Measurements from ENCODE around the gene BHMT2.

Gene BHMT2

GRCh38 chr5:79032031-79032695, 37.4 kb upstream of the BHMT2 start:
- no peaks in the 10 kb centered on the region for H3K4me1 ChIP-seq (ENCODE audit: control insufficient read depth, insufficient read depth, low read length, unreplicated experiment)
- H3K4me3 ChIP-seq (ENCODE audit: low read depth, low read length), result no peak overlapping the region
- H3K79me2 ChIP-seq (ENCODE audit: control insufficient read depth, insufficient read depth, low read length, unreplicated experiment), result no peaks in the 10 kb centered on the region
- H3K27me3 ChIP-seq (ENCODE audit: insufficient read depth, low read length), result no peaks in the 10 kb centered on the region
- no peak overlapping the region for H3K27ac ChIP-seq (ENCODE audit: low read depth, low read length)
- no peak overlapping the region for H2AFZ ChIP-seq (ENCODE audit: low read length, unreplicated experiment)
- no peaks in the 10 kb centered on the region for H3K36me3 ChIP-seq (ENCODE audit: insufficient read depth, low read length)

GRCh38 chr5:79032782-79033181, 36.8 kb upstream of the BHMT2 start:
- Histone ChIP-seq H3K27ac (ENCODE audit: low read depth, low read length) (no peak overlapping the region), H2AFZ (ENCODE audit: low read length, unreplicated experiment) (no peak overlapping the region), H3K36me3 (ENCODE audit: insufficient read depth, low read length) (no peaks in the 10 kb centered on the region), H3K79me2 (ENCODE audit: control insufficient read depth, insufficient read depth, low read length, unreplicated experiment) (no peaks in the 10 kb centered on the region), H3K27me3 (ENCODE audit: insufficient read depth, low read length) (no peaks in the 10 kb centered on the region), H3K4me3 (ENCODE audit: low read depth, low read length) (no peak overlapping the region), H3K4me1 (ENCODE audit: control insufficient read depth, insufficient read depth, low read length, unreplicated experiment) (no peaks in the 10 kb centered on the region)

GRCh38 chr5:79035237-79035636, 34.3 kb upstream of the BHMT2 start:
- no peaks in the 10 kb centered on the region for H3K4me1 ChIP-seq (ENCODE audit: control insufficient read depth, insufficient read depth, low read length, unreplicated experiment)
- H3K4me3 ChIP-seq (ENCODE audit: low read depth, low read length), result no peak overlapping the region
- H3K27me3 ChIP-seq (ENCODE audit: insufficient read depth, low read length), result no peaks in the 10 kb centered on the region
- H2AFZ ChIP-seq (ENCODE audit: low read length, unreplicated experiment), result no peak overlapping the region
- no peak overlapping the region for H3K27ac ChIP-seq (ENCODE audit: low read depth, low read length)
- no peaks in the 10 kb centered on the region for H3K36me3 ChIP-seq (ENCODE audit: insufficient read depth, low read length)
- no peaks in the 10 kb centered on the region for H3K79me2 ChIP-seq (ENCODE audit: control insufficient read depth, insufficient read depth, low read length, unreplicated experiment)

GRCh38 chr5:79036769-79037168, 32.8 kb upstream of the BHMT2 start:
- no peaks in the 10 kb centered on the region for H3K27me3 ChIP-seq (ENCODE audit: insufficient read depth, low read length)
- H3K79me2 ChIP-seq (ENCODE audit: control insufficient read depth, insufficient read depth, low read length, unreplicated experiment), result no peaks in the 10 kb centered on the region
- H2AFZ ChIP-seq (ENCODE audit: low read length, unreplicated experiment), result no peak overlapping the region
- no peaks in the 10 kb centered on the region for H3K36me3 ChIP-seq (ENCODE audit: insufficient read depth, low read length)
- H3K4me1 ChIP-seq (ENCODE audit: control insufficient read depth, insufficient read depth, low read length, unreplicated experiment), result no peaks in the 10 kb centered on the region
- H3K27ac ChIP-seq (ENCODE audit: low read depth, low read length), result no peak overlapping the region
- H3K4me3 ChIP-seq (ENCODE audit: low read depth, low read length), result no peak overlapping the region

GRCh38 chr5:79042188-79042587, 27.4 kb upstream of the BHMT2 start:
- Histone ChIP-seq H3K4me1 (ENCODE audit: control insufficient read depth, insufficient read depth, low read length, unreplicated experiment) (no peaks in the 10 kb centered on the region), H3K27me3 (ENCODE audit: insufficient read depth, low read length) (no peaks in the 10 kb centered on the region), H3K36me3 (ENCODE audit: insufficient read depth, low read length) (no peaks in the 10 kb centered on the region), H2AFZ (ENCODE audit: low read length, unreplicated experiment) (no peak overlapping the region), H3K79me2 (ENCODE audit: control insufficient read depth, insufficient read depth, low read length, unreplicated experiment) (no peaks in the 10 kb centered on the region), H3K27ac (ENCODE audit: low read depth, low read length) (no peak overlapping the region), H3K4me3 (ENCODE audit: low read depth, low read length) (no peak overlapping the region)

GRCh38 chr5:79047199-79047598, 22.4 kb upstream of the BHMT2 start:
- Histone ChIP-seq H3K4me3 (ENCODE audit: low read depth, low read length) (no peak overlapping the region), H3K79me2 (ENCODE audit: control insufficient read depth, insufficient read depth, low read length, unreplicated experiment) (no peaks in the 10 kb centered on the region), H3K36me3 (ENCODE audit: insufficient read depth, low read length) (peaks cover 5% of the 10 kb centered on the region; the same call in 1 of the 2 replicates), H2AFZ (ENCODE audit: low read length, unreplicated experiment) (no peak overlapping the region), H3K27me3 (ENCODE audit: insufficient read depth, low read length) (no peaks in the 10 kb centered on the region), H3K27ac (ENCODE audit: low read depth, low read length) (no peak overlapping the region), H3K4me1 (ENCODE audit: control insufficient read depth, insufficient read depth, low read length, unreplicated experiment) (no peaks in the 10 kb centered on the region)

- H3K4me3 ChIP-seq (ENCODE audit: low read depth, low read length), result no peak overlapping the region
- no peak overlapping the region for H2AFZ ChIP-seq (ENCODE audit: low read length, unreplicated experiment)
- H3K27me3 ChIP-seq (ENCODE audit: insufficient read depth, low read length), result no peaks in the 10 kb centered on the region
Observed at GRCh38 chr5:79048437-79048836, 21.1 kb upstream of the BHMT2 start.

GRCh38 chr5:79050498-79050897, 19.1 kb upstream of the BHMT2 start:
- H2AFZ ChIP-seq (ENCODE audit: low read length, unreplicated experiment), result no peak overlapping the region
- peaks cover 9% of the 10 kb centered on the region for H3K36me3 ChIP-seq (ENCODE audit: insufficient read depth, low read length)
- no peaks in the 10 kb centered on the region for H3K27me3 ChIP-seq (ENCODE audit: insufficient read depth, low read length)
- H3K79me2 ChIP-seq (ENCODE audit: control insufficient read depth, insufficient read depth, low read length, unreplicated experiment), result no peaks in the 10 kb centered on the region
- no peaks in the 10 kb centered on the region for H3K4me1 ChIP-seq (ENCODE audit: control insufficient read depth, insufficient read depth, low read length, unreplicated experiment)
- no peak overlapping the region for H3K4me3 ChIP-seq (ENCODE audit: low read depth, low read length)
- H3K27ac ChIP-seq (ENCODE audit: low read depth, low read length), result no peak overlapping the region

More at GRCh38 chr5:79048437-79048836, 21.1 kb upstream of the BHMT2 start:
- no peaks in the 10 kb centered on the region for H3K4me1 ChIP-seq (ENCODE audit: control insufficient read depth, insufficient read depth, low read length, unreplicated experiment)
- no peaks in the 10 kb centered on the region for H3K79me2 ChIP-seq (ENCODE audit: control insufficient read depth, insufficient read depth, low read length, unreplicated experiment)
- no peak overlapping the region for H3K27ac ChIP-seq (ENCODE audit: low read depth, low read length)
- peaks cover 9% of the 10 kb centered on the region for H3K36me3 ChIP-seq (ENCODE audit: insufficient read depth, low read length)

GRCh38 chr5:79053321-79053720, 16.2 kb upstream of the BHMT2 start:
- Histone ChIP-seq H3K27ac (ENCODE audit: low read depth, low read length) (no peak overlapping the region), H3K36me3 (ENCODE audit: insufficient read depth, low read length) (peaks cover 9% of the 10 kb centered on the region), H3K79me2 (ENCODE audit: control insufficient read depth, insufficient read depth, low read length, unreplicated experiment) (no peaks in the 10 kb centered on the region)

GRCh38 chr5:79055017-79055416, 14.6 kb upstream of the BHMT2 start:
- H2AFZ ChIP-seq (ENCODE audit: low read length, unreplicated experiment), result no peak overlapping the region
- H3K27ac ChIP-seq (ENCODE audit: low read depth, low read length), result no peak overlapping the region
- no peak overlapping the region for H3K4me3 ChIP-seq (ENCODE audit: low read depth, low read length)
- H3K4me1 ChIP-seq (ENCODE audit: control insufficient read depth, insufficient read depth, low read length, unreplicated experiment), result no peaks in the 10 kb centered on the region
- H3K27me3 ChIP-seq (ENCODE audit: insufficient read depth, low read length), result no peaks in the 10 kb centered on the region
- peaks cover 9% of the 10 kb centered on the region for H3K36me3 ChIP-seq (ENCODE audit: insufficient read depth, low read length)
- no peaks in the 10 kb centered on the region for H3K79me2 ChIP-seq (ENCODE audit: control insufficient read depth, insufficient read depth, low read length, unreplicated experiment)

More at GRCh38 chr5:79053321-79053720, 16.2 kb upstream of the BHMT2 start:
- no peak overlapping the region for H3K4me3 ChIP-seq (ENCODE audit: low read depth, low read length)
- H2AFZ ChIP-seq (ENCODE audit: low read length, unreplicated experiment), result no peak overlapping the region
- H3K4me1 ChIP-seq (ENCODE audit: control insufficient read depth, insufficient read depth, low read length, unreplicated experiment), result no peaks in the 10 kb centered on the region
- no peaks in the 10 kb centered on the region for H3K27me3 ChIP-seq (ENCODE audit: insufficient read depth, low read length)

GRCh38 chr5:79056847-79057246, 12.7 kb upstream of the BHMT2 start:
- peaks cover 8% of the 10 kb centered on the region for H3K36me3 ChIP-seq (ENCODE audit: insufficient read depth, low read length)
- H3K27ac ChIP-seq (ENCODE audit: low read depth, low read length), result no peak overlapping the region
- H3K4me3 ChIP-seq (ENCODE audit: low read depth, low read length), result no peak overlapping the region
- H3K27me3 ChIP-seq (ENCODE audit: insufficient read depth, low read length), result no peaks in the 10 kb centered on the region
- H2AFZ ChIP-seq (ENCODE audit: low read length, unreplicated experiment), result no peak overlapping the region
- H3K4me1 ChIP-seq (ENCODE audit: control insufficient read depth, insufficient read depth, low read length, unreplicated experiment), result no peaks in the 10 kb centered on the region
- H3K79me2 ChIP-seq (ENCODE audit: control insufficient read depth, insufficient read depth, low read length, unreplicated experiment), result no peaks in the 10 kb centered on the region
